ENCODE results near the gene POFUT2.

GRCh38 chr21:45335761-45336534 is 48.3 kb upstream of the POFUT2 start:
- TF ChIP-seq, protein P1, sequence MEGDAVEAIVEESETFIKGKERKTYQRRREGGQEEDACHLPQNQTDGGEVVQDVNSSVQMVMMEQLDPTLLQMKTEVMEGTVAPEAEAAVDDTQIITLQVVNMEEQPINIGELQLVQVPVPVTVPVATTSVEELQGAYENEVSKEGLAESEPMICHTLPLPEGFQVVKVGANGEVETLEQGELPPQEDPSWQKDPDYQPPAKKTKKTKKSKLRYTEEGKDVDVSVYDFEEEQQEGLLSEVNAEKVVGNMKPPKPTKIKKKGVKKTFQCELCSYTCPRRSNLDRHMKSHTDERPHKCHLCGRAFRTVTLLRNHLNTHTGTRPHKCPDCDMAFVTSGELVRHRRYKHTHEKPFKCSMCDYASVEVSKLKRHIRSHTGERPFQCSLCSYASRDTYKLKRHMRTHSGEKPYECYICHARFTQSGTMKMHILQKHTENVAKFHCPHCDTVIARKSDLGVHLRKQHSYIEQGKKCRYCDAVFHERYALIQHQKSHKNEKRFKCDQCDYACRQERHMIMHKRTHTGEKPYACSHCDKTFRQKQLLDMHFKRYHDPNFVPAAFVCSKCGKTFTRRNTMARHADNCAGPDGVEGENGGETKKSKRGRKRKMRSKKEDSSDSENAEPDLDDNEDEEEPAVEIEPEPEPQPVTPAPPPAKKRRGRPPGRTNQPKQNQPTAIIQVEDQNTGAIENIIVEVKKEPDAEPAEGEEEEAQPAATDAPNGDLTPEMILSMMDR (conservative IDR thresholded peaks at IDR 0.05; ENCODE audit: low read depth, low read length), result no peak
- no peak for TF ChIP-seq EZH2 (IDR thresholded peaks at IDR 0.05; ENCODE audit: borderline replicate concordance, low read depth, low read length, poor library complexity, severe bottlenecking)
